A673 (cell line): Measurements from ENCODE around the gene USP35. TPM values are rescaled to one million over a fixed set of nuclear protein-coding genes. Genes with fewer than 3 reads are reported as not detected.
"Not testable (repeated sequence)": the region's sequence is repeated elsewhere in the genome, so short reads cannot be mapped to it uniquely, and the experiment has no call there.

Experiments used
- BruUV-seq: library from RNA; stranded (reverse); fragments of 400-500 nt; replicated peaks from 2 replicates; lab custom pipeline; 2021; lab: Mats Ljungman, UMichigan
- CTCF ChIA-PET: fragments of 300-600 bp; sonication (Branson Sonifier 250); formaldehyde crosslinking; loops from one replicate; lab custom pipeline; 2022; ENCODE audit warnings: antibody characterized with exemption; lab: Charles Lee
- POLR2A ChIA-PET: fragments of 300-600 bp; sonication (Branson Sonifier 250); formaldehyde crosslinking; loops from one replicate; lab custom pipeline; 2022; ENCODE audit warnings: antibody characterized with exemption; ENCODE audit not compliant: low non-redundant PET; lab: Charles Lee
- DNase-seq: peaks from one replicate; pipeline ENCODE4 v3.0.0-alpha.2; 2015; ENCODE audit warnings: low spot score
- H3K27ac ChIP-seq: fragments of 200-600 bp; sonication (generic); 2 replicates; pipeline ENCODE4 v1.5.1; 2016; ENCODE audit warnings: mixed run types, low read depth, mild to moderate bottlenecking, mixed read lengths, antibody characterized with exemption, low read length; ENCODE audit not compliant: poor library complexity, severe bottlenecking
- H3K27me3 ChIP-seq: fragments of 200-600 bp; sonication (generic); replicated peaks from 2 replicates; pipeline ENCODE4 v1.6.1; 2017; ENCODE audit warnings: mixed run types, low read depth, mild to moderate bottlenecking, mixed read lengths, antibody characterized with exemption, low read length; ENCODE audit not compliant: insufficient read depth, poor library complexity
- H3K36me3 ChIP-seq: fragments of 200-600 bp; sonication (generic); 2 replicates; pipeline ENCODE4 v1.6.1; 2016; ENCODE audit warnings: mixed run types, mild to moderate bottlenecking, mixed read lengths, antibody characterized with exemption, low read length; ENCODE audit not compliant: insufficient read depth, poor library complexity, severe bottlenecking
- H3K4me1 ChIP-seq: fragments of 200-600 bp; sonication (generic); 2 replicates; pipeline ENCODE4 v1.6.1; 2017; ENCODE audit warnings: mixed run types, mild to moderate bottlenecking, mixed read lengths, antibody characterized with exemption, low read length; ENCODE audit not compliant: insufficient read depth, poor library complexity, severe bottlenecking
- H3K4me3 ChIP-seq: fragments of 200-600 bp; sonication (generic); 2 replicates; pipeline ENCODE4 v1.5.1; 2016; ENCODE audit warnings: low read depth, mixed run types, mild to moderate bottlenecking, mixed read lengths, low read length; ENCODE audit not compliant: poor library complexity, severe bottlenecking
- H3K9me3 ChIP-seq: fragments of 200-600 bp; sonication (generic); 2 replicates; pipeline ENCODE4 v1.6.1; 2016; ENCODE audit warnings: mixed run types, low read depth, mild to moderate bottlenecking, mixed read lengths, antibody characterized with exemption, low read length; ENCODE audit not compliant: poor library complexity, severe bottlenecking
- EZH2 ChIP-seq: fragments of 200-600 bp; sonication (generic); IDR thresholded peaks from 2 replicates; pipeline ENCODE4 v1.6.1; 2017; ENCODE audit warnings: borderline replicate concordance, low read depth, mild to moderate bottlenecking, mixed read lengths, antibody characterized with exemption, low read length; ENCODE audit not compliant: poor library complexity, severe bottlenecking
- intact Hi-C: fragments of 100-400 bp; cut with micrococcal nuclease; formaldehyde crosslinking; loops from one replicate; pipeline ENCODE4 v1.10.0; 2022; ENCODE audit not compliant: unreplicated experiment
- total RNA-seq: library from RNA; stranded (reverse); gene quantifications from 2 replicates; pipeline ENCODE4 v1.2.3, GENCODE V29; 2021
- TF ChIP-seq, protein P1 (sequence below): fragments of 300-800, 200-600 bp; sonication (generic); conservative IDR thresholded peaks from 2 replicates; pipeline ENCODE4 v1.5.1; 2017; ENCODE audit warnings: low read depth, mild to moderate bottlenecking, antibody characterized with exemption, low read length, moderate library complexity, mixed read lengths

Gene USP35
- total RNA-seq, 1 experiment from 2014 or later = 4.8 TPM

DNA sequence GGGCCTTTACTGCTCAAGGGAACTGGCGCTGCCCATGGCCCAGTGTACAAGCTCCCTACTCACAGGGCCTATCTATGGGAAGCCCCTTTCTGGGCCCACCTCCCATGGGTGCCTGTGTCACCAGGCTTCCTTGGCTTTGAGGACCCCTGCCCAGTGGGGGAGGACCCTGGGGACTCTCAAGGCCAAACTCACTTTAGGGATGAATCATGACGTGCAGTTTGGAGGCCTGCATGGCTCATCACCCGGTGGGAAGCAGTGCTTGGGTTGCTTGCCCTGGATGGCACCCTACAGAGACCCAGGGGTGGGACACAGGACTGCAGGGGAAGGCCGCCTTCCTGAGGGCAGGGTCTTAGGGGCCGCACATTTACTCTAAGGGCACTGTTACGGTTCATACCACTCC, 16.8 kb upstream of the USP35 start:
- POLR2A ChIA-PET = no interaction called here
- Histone ChIP-seq H3K4me3 (no peak overlapping the region), H3K27me3 (no peaks in the 10 kb centered on the region), H3K27ac (no peak overlapping the region), H3K36me3 (no peaks in the 10 kb centered on the region), H3K9me3 (no peaks in the 10 kb centered on the region), H3K4me1 (no peaks in the 10 kb centered on the region)
- CTCF ChIA-PET = no interaction called here
- BruUV-seq = no TSS peak
- TF ChIP-seq EZH2 = no peak
- TF ChIP-seq, protein P1, sequence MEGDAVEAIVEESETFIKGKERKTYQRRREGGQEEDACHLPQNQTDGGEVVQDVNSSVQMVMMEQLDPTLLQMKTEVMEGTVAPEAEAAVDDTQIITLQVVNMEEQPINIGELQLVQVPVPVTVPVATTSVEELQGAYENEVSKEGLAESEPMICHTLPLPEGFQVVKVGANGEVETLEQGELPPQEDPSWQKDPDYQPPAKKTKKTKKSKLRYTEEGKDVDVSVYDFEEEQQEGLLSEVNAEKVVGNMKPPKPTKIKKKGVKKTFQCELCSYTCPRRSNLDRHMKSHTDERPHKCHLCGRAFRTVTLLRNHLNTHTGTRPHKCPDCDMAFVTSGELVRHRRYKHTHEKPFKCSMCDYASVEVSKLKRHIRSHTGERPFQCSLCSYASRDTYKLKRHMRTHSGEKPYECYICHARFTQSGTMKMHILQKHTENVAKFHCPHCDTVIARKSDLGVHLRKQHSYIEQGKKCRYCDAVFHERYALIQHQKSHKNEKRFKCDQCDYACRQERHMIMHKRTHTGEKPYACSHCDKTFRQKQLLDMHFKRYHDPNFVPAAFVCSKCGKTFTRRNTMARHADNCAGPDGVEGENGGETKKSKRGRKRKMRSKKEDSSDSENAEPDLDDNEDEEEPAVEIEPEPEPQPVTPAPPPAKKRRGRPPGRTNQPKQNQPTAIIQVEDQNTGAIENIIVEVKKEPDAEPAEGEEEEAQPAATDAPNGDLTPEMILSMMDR = no peak
- DNase-seq = no peak
- intact Hi-C loops = no loop called here

DNA sequence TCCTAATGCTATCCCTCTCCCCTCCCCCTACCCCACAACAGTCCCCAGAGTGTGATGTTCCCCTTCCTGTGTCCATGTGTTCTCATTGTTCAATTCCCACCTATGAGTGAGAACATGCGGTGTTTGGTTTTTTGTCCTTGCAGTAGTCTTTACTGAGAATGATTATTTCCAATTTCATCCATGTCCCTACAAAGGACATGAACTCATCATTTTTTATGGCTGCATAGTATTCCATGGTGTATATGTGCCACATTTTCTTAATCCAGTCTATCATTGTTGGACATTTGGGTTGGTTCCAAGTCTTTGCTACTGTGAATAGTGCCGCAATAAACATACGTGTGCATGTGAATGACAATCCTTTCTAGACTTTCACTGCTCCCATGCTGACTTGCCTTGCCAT, 12.9 kb upstream of the USP35 start:
- H3K4me3 ChIP-seq, DNase-seq, H3K36me3 ChIP-seq, intact Hi-C loops, H3K4me1 ChIP-seq, CTCF ChIA-PET, H3K27me3 ChIP-seq, BruUV-seq, H3K9me3 ChIP-seq, H3K27ac ChIP-seq, POLR2A ChIA-PET: not testable (repeated sequence)

DNA sequence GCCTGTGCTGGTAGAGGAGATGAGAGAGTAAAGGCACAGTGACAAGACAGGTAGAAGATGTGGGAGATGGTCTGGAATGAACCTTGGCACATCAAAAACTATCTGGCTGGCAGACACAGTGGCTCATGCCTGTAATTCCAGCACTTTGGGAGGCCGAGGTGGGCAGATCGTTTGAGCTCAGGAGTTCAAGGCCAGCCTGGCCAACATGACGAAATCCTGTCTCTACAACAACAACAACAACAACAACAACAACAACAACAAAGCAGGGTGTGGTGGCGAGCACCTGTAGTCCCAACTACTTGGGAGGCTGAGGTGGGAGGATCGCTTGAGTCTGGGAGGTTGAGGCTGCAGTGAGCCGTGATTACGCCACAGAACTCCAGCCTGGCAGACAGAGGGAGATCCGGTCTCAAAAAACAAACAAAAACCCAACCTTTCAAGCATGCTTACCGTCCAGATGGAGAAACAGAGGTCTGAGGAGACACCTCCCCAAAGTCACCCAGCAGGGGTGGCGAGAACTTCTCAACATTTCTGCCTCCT, 12.0 kb upstream of the USP35 start:
- intact Hi-C loops = no loop called here

DNA sequence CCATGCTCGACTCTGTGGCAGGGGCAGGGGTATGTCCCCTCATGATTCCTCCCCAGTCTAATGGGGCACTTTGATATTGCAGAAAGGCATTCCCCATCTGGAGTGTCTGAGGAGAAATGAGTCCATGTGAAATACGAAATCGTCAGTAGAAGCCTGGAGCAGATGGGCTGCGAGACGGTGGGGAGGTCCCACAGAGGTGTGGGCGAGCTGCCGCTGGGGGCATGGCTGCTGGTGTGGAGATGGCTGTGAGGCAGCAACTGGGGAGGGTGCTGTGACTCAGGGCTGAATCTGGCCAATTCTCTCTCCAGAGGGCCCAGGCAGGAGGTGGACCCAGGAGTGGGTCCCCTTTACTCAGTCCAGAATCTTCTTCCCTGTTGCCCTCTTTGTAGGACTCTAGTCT, 11.5 kb upstream of the USP35 start:
- Histone ChIP-seq H3K4me1 (no peaks in the 10 kb centered on the region), H3K27me3 (no peaks in the 10 kb centered on the region), H3K9me3 (no peaks in the 10 kb centered on the region), H3K4me3 (no peak overlapping the region), H3K27ac (no peak overlapping the region), H3K36me3 (no peaks in the 10 kb centered on the region)
- BruUV-seq = no TSS peak
- POLR2A ChIA-PET = no interaction called here
- no peak for DNase-seq
- TF ChIP-seq, protein P1 = no peak
- no peak for TF ChIP-seq EZH2
- intact Hi-C loops = no loop called here
- CTCF ChIA-PET = no interaction called here

More for the DNA sequence above, 12.0 kb upstream of the USP35 start:
- Histone ChIP-seq H3K4me1 (no peaks in the 10 kb centered on the region), H3K9me3 (no peaks in the 10 kb centered on the region), H3K36me3 (no peaks in the 10 kb centered on the region), H3K27me3 (no peaks in the 10 kb centered on the region), H3K4me3 (no peak overlapping the region), H3K27ac (no peak overlapping the region)
- ChIA-PET CTCF (no interaction called here), POLR2A (no interaction called here)
- no peak for DNase-seq
- TF ChIP-seq EZH2 = no peak
- TF ChIP-seq, protein P1 = no peak
- no TSS peak for BruUV-seq
